ENCODE measurements around the gene RIMS1. TPM values are rescaled to one million over a fixed set of nuclear protein-coding genes. Genes with fewer than 3 reads are reported as not detected.

The RIMS1 gene
- total RNA-seq, 1 donor from 2014 or later = 1.2 TPM

DNA sequence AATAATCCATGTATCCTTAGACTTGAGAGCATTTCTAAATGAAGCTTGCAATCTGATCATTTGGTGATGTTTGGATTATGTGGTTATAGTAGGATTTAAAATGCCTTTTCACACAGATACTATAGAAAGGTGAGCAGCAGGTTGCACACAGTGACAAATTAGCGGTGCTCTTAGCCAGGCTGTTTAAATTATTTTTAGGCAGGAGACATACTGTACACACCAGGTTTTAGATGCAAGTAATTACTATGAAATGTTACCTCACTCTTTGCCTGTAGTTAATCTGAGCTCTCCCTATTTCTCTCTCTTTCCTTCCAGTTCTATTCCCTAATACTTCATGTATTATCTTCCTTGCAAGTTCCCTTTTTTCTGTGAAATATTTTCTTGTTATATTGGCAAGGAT lies 191.7 kb downstream of the RIMS1 start:
- intact Hi-C loops (cut with DNase I) = no loop called here
- DNase-seq (ENCODE audit: low spot score) = no peak

DNA sequence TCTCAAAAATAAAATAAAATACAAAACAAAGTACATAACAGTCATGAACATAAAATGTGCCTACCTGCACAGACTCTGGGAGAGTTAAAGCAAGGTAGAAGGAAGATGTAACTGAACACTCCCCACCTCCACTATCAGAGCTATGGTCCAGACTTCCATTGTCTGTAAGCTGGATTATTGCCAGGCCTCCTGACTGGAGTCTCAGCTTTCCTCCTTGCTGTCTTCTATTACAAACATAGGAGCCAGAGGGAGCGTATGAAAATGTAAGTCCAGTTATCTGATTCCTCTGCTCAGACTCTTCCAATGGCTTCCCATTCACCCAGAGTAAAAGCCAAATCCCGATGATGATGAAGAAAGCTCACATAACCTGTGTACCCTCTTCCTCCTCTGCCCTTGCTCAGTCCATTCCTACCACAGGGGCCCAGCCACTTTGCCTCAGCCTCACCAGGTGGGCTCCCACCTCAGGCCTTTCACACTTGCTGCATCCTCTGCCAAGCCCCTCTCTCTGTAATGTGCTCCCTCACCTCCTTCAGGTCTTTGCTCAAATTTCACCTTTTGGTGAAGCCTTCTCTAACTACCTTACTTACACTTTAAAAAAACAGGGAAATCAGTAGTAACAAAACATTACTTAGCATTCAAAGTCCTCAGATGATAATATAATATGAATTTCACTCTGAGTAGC lies 194.1 kb downstream of the RIMS1 start:
- no peak for DNase-seq (ENCODE audit: low spot score)

GRCh38 chr6:72081871-72082270 lies 195.5 kb downstream of the RIMS1 start:
- intact Hi-C loops (cut with DNase I) = loop anchor here (10.0 kb wide), 1 partner anchor 457 kb away; no protein-coding TSS in a partner anchor
- no peak for DNase-seq (ENCODE audit: low spot score)

More for the DNA sequence above, 194.1 kb downstream of the RIMS1 start:
- intact Hi-C loops (cut with DNase I) = loop anchor here (10.0 kb wide), 1 partner anchor 456 kb away; no protein-coding TSS in a partner anchor

DNA sequence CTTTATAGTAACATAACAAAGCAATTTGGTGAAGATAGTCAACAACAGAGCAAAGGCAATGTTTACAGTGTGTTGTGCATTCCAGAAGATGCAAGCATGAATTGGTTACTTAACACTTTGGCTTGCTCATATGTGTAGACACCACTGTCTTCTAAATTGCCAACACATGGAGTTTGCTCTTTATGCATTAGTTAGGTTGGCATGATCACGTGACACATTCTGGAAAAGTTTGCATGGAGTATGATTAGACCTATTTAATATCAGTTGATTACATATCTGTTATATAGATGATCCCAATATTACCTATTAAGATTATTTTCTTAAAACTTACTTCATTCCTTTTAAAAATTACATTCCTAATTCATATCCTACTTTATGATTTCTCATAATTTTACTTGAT lies 197.6 kb downstream of the RIMS1 start:
- DNase-seq (ENCODE audit: low spot score) = no peak
- intact Hi-C loops (cut with DNase I) = loop anchor here (10.0 kb wide), 1 partner anchor 459 kb away; no protein-coding TSS in a partner anchor

- intact Hi-C loops (cut with DNase I) = loop anchor here (10.0 kb wide), 1 partner anchor 460 kb away; no protein-coding TSS in a partner anchor
- no peak for DNase-seq (ENCODE audit: low spot score)
These were observed 198.7 kb downstream of the RIMS1 start for GRCh38 chr6:72084992-72085569.

- intact Hi-C loops (cut with DNase I) = no loop called here
- no peak for DNase-seq (ENCODE audit: low spot score)
These were observed 208.2 kb downstream of the RIMS1 start for GRCh38 chr6:72094506-72094905.

DNA sequence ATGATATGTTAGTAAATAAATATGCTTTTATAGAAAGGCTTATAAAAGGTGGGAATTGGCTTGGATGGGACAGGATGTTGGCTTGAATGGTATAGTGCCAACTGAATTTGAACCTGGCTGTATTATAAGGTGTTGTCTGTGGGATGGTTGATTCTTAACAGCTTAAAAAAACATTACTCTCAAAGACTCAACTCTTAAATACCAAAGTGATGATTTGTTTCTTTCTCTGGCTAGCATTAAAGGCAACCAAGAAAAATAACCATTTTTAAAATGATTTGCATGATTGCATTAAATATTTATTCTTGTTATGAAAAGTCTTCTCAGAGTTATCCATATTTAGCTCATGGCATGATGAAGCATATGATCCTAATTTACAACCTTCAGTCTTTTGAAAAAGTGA lies 216.2 kb downstream of the RIMS1 start:
- no peak for DNase-seq (ENCODE audit: low spot score)
- intact Hi-C loops (cut with DNase I) = no loop called here

DNA sequence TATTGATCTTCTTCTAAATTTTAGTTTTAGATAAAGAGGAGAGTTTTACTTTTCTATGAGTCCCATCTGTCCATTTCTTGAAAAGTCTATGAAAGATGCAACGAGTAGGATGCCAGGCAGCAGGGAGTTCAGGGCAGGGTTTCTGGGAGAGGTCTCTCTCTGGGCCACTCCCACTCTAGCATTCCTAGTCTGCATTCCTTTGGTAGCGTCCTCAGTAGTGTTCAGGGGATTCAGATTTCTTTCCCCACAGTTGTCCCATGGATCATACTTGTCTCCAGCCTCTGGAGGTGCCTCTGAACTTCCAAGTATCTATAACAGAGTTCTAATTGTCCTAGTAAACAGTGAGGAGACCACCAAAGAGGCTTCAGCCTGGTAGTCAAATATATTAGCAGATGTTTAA lies 225.3 kb downstream of the RIMS1 start:
- intact Hi-C loops (cut with DNase I) = no loop called here
- DNase-seq (ENCODE audit: low spot score) = no peak

GRCh38 chr6:72130327-72130726 lies 244.0 kb downstream of the RIMS1 start:
- intact Hi-C loops (cut with DNase I) = no loop called here

DNA sequence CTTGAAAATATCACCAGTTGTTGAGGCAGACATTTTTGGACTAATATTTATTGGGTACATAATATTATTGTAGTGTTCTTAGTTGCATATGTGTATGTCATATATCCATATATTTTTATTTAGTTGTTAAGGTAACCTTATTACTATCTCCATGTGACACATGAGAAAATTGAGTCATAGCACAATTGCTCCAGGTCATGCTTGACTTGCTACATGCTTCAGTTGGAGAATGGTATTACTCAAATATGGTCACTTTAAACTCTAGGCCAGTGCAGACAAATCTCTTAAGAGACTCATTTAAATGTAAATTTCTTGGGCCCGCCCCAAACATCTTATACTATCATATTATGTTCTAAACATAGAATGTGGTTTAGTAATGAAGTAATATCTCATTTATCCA lies 246.1 kb downstream of the RIMS1 start:
- DNase-seq (ENCODE audit: low spot score) = no peak
- intact Hi-C loops (cut with DNase I) = no loop called here

More at GRCh38 chr6:72130327-72130726, 244.0 kb downstream of the RIMS1 start:
- DNase-seq (ENCODE audit: low spot score) = no peak

DNA sequence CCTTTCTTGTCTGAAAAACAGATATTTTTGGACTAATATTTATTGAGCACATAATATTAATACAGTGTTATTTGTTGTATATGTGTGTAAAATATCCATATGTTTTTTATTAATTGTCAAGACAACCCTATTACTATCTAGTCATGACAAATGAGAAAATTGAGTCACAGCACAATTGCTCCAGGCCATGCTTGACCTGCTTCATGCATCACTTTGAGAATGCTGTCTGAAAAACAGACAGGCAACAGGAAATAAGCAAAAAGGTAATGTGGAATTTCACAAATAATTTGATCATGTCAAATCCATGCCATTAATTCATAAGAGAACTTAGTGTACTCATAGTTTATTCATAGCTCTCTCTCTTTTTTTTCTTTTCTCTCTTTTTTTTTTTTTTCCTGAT lies 246.5 kb downstream of the RIMS1 start:
- intact Hi-C loops (cut with DNase I) = no loop called here
- DNase-seq (ENCODE audit: low spot score) = no peak

GRCh38 chr6:72133324-72133723 lies 247.0 kb downstream of the RIMS1 start:
- no peak for DNase-seq (ENCODE audit: low spot score)
- intact Hi-C loops (cut with DNase I) = no loop called here

DNA sequence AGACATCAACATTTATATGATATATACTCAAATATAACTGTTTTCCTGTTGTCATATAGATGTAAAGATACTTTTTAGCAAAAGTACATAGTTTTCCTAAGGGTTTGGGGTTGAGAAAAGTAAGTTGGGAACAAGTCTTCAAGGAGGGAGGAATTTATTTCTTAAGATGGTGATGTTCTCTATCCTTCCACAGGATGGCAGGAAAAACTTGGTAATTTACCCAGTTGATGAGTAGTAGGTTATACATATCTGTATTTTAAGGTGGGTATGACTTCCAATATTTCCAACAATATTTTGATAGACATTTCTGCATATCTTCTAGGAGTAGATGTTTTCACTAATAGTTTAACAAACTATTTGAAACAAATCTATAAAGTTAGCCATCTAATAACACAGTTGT lies 254.4 kb downstream of the RIMS1 start:
- intact Hi-C loops (cut with DNase I) = no loop called here
- no peak for DNase-seq (ENCODE audit: low spot score)

DNA sequence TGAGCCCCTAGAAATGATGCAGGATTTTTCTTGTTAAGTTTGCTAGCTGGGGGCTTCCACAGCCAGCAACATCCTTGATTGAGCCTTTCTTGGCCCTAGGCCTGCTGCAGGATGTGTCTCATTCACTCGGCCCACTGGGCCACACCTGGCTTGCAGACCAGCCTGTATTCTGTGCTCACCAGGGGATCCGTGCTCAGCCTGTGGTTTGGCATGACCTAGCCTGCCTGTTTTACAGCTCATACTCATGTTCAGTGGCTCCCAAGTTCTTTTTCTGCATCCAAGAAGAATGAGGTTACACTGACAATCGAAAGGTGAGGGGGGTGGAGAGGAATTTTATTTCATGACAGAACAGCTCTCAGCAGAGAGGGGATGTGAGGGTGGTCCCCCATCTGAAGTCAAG lies 263.4 kb downstream of the RIMS1 start:
- no peak for DNase-seq (ENCODE audit: low spot score)
- intact Hi-C loops (cut with DNase I) = no loop called here

- intact Hi-C loops (cut with DNase I) = no loop called here
- DNase-seq (ENCODE audit: low spot score) = no peak
These were observed 265.4 kb downstream of the RIMS1 start for GRCh38 chr6:72151742-72152141.

- intact Hi-C loops (cut with DNase I) = no loop called here
- no peak for DNase-seq (ENCODE audit: low spot score)
These were observed 289.6 kb downstream of the RIMS1 start for GRCh38 chr6:72175916-72176315.

- intact Hi-C loops (cut with DNase I) = no loop called here
These were observed 296.2 kb downstream of the RIMS1 start for GRCh38 chr6:72182337-72183246.

DNA sequence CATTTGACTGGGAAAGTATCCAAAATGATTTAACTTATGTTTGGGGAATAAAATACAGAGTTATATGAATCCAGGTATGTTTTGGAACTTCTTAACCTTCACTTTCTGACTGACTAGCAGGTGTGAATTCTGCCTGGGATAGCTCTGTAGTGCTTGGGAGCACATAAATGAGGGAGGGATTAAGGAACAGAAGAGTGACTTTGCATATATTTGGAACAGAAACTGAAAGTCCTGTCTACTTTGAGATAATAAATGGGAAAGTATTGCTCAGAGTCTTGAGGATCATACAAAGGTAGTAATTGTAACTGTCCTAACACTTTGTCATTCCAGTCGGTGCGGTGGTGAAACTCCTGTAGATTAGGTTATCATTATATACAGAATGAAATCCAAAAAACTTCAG lies 317.6 kb downstream of the RIMS1 start:
- intact Hi-C loops (cut with DNase I) = no loop called here
- DNase-seq (ENCODE audit: low spot score) = no peak

More at GRCh38 chr6:72182337-72183246, 296.2 kb downstream of the RIMS1 start:
- DNase-seq (ENCODE audit: low spot score) = no peak

DNA sequence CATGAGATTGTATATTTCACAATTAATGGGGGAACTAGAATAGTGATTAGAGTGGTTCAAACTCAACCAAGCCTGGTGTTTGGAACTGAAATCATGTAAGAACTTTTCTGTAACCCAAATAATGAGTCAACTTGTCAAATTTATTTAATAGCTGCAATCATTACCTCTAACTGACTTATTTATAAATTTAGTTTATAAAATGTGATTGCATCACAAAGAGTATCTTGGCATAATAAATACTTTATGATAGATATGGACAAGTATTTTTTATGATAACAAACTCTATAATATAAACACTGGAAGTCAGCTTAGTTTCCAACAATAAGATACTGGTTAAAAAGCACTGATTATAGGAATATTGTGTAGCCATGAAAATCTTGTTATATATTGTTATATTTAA lies 319.1 kb downstream of the RIMS1 start:
- intact Hi-C loops (cut with DNase I) = no loop called here

GRCh38 chr6:72206606-72207005 lies 320.3 kb downstream of the RIMS1 start:
- intact Hi-C loops (cut with DNase I) = no loop called here
- DNase-seq (ENCODE audit: low spot score) = no peak

More for the DNA sequence above, 319.1 kb downstream of the RIMS1 start:
- DNase-seq (ENCODE audit: low spot score) = no peak

All from cardiac septum (tissue), 1 donor.